RWPE1 (cell line): ENCODE measurements around the gene ST8SIA1.

Source experiments
- CTCF ChIA-PET: fragments of 350-600 bp; sonication (Branson Sonifier 250); formaldehyde crosslinking; extraction: SDS; loops from one replicate; lab custom pipeline; 2021; lab: Yijun Ruan, JAX
- POLR2A ChIA-PET: fragments of 400-600 bp; formaldehyde crosslinking; extraction: SDS; loops from one replicate; lab custom pipeline; 2020; ENCODE audit warnings: antibody characterized with exemption; ENCODE audit not compliant: low non-redundant PET; lab: Yijun Ruan, JAX
- DNase-seq: peaks from one replicate; pipeline ENCODE4 v3.0.0; 2012; ENCODE audit warnings: low spot score
- H3K27ac ChIP-seq: fragments of 450-650 bp; 2 replicates; pipeline ENCODE4 v1.5.1; 2017
- CTCF ChIP-seq: fragments of 450-650 bp; conservative IDR thresholded peaks from 2 replicates; pipeline ENCODE4 v1.5.1; 2017; ENCODE audit warnings: low read depth, mild to moderate bottlenecking

ST8SIA1 gene

GRCh38 chr12:22353615-22354325, 19.3 kb upstream of the ST8SIA1 start:
- no peak for TF ChIP-seq CTCF
- POLR2A ChIA-PET, result no interaction called here
- CTCF ChIA-PET, result interaction anchor here (0.6 kb wide), 1 partner anchor 70 kb away, joined by 3 read pairs; no protein-coding TSS in a partner anchor
- no peak overlapping the region for H3K27ac ChIP-seq
- no peak for DNase-seq

- no peak for DNase-seq
- ChIA-PET POLR2A (no interaction called here), CTCF (no interaction called here)
- no peak overlapping the region for H3K27ac ChIP-seq
- TF ChIP-seq CTCF, result no peak
These were observed 16.4 kb upstream of the ST8SIA1 start for GRCh38 chr12:22350886-22351285.

GRCh38 chr12:22348208-22348607, 13.7 kb upstream of the ST8SIA1 start:
- DNase-seq, result no peak
- H3K27ac ChIP-seq, result no peak overlapping the region
- no peak for TF ChIP-seq CTCF
- POLR2A ChIA-PET, result no interaction called here
- CTCF ChIA-PET, result interaction anchor here (0.6 to 1.4 kb wide), 4 partner anchors 13 to 265 kb away, joined by 3 read pairs; no protein-coding TSS in a partner anchor

GRCh38 chr12:22340143-22340542, 5.6 kb upstream of the ST8SIA1 start:
- TF ChIP-seq CTCF, result no peak
- H3K27ac ChIP-seq, result no peak overlapping the region
- CTCF ChIA-PET, result interaction anchor here (1.0 kb wide), 1 partner anchor 239 kb away, joined by 7 read pairs; no protein-coding TSS in a partner anchor
- POLR2A ChIA-PET, result no interaction called here
- DNase-seq, result no peak

- no peak for DNase-seq
- H3K27ac ChIP-seq, result no peak overlapping the region
- TF ChIP-seq CTCF, result no peak
- POLR2A ChIA-PET, result no interaction called here
- CTCF ChIA-PET, result interaction anchor here (0.5 to 1.0 kb wide), 2 partner anchors 166 to 239 kb away, joined by 3 to 7 read pairs; no protein-coding TSS in a partner anchor
These were observed 5.2 kb upstream of the ST8SIA1 start for GRCh38 chr12:22339691-22340090.

- peak; percentile 61 for TF ChIP-seq CTCF
- ChIA-PET CTCF (interaction anchor here (0.6 to 1.6 kb wide), 23 partner anchors 12 to 351 kb away, joined by 3 to 16 read pairs (median 3); no protein-coding TSS in a partner anchor), POLR2A (no interaction called here)
- H3K27ac ChIP-seq, result peak overlapping the region; percentile 64
- no peak for DNase-seq
These were observed 1.3 kb upstream of the ST8SIA1 start for GRCh38 chr12:22335794-22336166.
